Medulla oblongata (tissue), 1 donor: ENCODE results near the gene TCAIM.

Experiments used
- DNase-seq: peaks from one replicate; pipeline ENCODE4 v3.0.0-alpha.2; 2015; ENCODE audit errors: extremely low spot score

TCAIM gene

GRCh38 chr3:44338010-44338827 is at the start of gene TCAIM:
Gene TCAIM (plus strand): TSS chr3:44338766. CDS start chr3:44354783, 16,017 bp downstream.
- peak; percentile 95 for DNase-seq

DNA sequence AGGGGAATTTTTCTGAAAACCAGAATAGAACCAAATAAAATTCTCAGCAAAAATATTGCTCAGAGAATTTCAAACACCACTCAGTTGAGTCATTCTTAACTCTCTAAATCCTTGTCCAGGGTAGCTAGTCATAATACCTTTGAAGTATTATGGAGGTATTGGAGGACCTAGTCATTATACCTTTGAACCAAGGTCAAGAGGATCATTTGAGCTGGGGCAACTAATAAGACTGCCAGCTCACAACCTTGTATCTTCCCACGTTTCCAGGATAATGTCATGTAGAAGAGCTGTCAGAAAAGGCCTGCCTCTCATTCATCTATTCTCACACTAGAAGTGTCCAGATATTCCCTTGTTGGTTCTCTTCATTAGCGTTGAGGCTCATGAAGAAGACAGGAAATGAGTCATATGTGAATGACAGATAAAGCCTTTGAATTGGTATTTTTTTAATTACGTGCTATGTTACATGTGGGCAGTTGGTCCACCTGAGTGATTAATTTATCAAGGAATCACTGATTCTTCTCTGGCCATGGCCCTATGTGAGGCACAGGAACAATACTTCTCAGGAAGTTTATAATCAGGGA is 48.6 kb upstream of the TCAIM start:
- DNase-seq: no peak

- DNase-seq: no peak
Observed at GRCh38 chr3:44292276-44292675, 46.3 kb upstream of the TCAIM start.

- DNase-seq: no peak
Observed at GRCh38 chr3:44292947-44293346, 45.6 kb upstream of the TCAIM start.

DNA sequence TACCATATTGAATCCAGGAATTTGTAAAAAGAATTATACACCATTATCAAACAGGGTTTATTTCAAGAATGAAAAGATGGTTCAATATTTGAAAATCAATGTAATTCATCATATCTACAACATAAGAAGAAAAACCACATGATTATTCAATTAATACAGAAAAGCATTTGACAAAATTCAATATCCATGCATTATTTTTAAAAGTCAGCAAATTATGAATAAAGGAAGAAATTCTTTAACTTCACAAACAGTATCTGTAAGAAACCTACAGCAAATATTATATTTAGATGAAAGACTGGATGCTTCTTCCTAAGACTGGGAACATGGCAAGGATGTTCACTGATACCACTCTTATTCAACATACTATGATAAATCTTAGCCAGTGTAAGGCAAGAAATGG is 41.3 kb upstream of the TCAIM start:
- DNase-seq: no peak

DNA sequence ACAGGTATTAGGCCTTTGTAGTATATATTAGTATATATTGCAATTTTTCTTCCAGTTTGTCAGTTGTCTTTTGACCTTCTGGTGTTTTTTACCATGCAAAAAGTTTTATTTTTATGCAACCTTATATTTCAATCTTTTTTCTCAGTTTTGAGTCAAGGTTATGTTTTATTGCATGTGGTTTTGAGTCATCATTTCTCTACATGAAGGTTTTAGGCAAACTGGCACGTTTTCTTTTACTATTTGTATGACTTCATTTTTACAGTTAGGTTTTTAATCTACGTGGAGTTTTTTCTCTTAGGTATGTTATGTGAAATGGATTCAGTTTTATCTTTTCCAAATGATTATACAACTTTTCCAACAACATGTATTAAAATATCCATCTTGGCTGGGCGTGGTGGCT is 36.8 kb upstream of the TCAIM start:
- DNase-seq: no peak

GRCh38 chr3:44309500-44309899 is 29.1 kb upstream of the TCAIM start:
- DNase-seq: no peak

DNA sequence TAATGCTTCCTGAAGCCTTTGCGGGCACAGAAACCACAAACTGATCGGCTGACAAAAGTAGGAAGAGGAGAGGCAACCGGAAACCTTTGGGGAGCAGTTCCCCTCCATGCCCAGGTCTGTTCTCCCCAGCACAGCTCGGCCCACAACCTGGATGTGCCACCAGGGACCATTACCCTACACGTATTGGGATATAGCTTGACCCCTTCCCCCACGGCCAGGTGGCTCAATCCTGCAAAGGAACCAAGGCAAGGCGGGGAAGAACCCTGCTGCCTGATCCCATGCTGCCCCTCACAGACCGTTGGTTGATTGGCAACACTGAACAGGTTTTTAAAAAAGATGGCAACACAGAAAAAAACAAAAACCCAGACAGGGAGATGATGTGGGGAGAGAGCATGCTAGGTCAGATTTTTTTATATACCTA is 19.7 kb upstream of the TCAIM start:
- DNase-seq: no peak

DNA sequence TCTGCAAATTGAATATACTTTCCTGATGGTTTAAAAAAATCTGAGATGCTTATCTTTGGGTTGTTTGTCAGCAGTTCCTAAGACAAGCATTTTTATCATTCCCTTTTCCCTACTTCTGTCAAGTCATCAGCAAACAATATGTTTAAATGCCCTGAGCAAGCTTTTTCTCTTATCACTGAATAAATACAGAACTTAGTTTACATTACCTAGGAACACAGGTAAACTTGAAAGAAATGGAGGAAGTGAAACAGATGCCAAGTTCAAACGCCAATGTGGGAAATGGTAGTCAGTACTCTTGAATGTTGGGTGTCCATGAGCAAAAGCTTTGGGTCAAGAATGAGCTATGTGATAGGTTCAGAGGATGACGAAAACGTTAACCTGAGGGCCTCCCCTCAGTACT is 17.2 kb upstream of the TCAIM start:
- DNase-seq: no peak

DNA sequence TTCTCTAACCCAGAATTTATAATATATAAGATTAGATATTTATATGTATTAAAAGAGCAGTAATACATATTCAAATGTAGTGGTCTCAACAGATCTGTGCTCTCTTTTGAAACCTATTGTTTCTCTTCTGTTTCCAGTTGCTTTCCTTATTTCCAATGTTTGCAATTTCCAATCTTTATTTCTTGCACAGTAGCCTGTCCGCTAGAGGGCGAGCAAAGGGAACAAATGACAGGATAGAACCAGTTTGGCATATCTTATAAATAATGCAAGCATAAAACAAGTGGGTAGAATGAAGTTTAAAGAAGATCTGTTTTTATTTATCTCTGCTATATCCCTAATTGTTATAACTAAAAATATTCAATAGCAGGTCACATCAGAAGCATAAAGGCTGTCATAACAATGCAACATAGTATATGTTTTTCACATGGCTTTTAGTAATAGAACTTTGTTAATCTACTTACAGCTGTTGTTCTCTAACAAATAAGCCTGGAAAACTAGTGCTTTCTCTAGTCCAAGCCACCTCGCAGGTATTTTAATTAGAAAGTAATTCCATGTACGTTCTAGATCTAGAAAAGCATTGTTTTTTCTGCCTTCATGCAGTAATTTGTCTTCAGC is 15.1 kb upstream of the TCAIM start:
- DNase-seq: peak; percentile 84

DNA sequence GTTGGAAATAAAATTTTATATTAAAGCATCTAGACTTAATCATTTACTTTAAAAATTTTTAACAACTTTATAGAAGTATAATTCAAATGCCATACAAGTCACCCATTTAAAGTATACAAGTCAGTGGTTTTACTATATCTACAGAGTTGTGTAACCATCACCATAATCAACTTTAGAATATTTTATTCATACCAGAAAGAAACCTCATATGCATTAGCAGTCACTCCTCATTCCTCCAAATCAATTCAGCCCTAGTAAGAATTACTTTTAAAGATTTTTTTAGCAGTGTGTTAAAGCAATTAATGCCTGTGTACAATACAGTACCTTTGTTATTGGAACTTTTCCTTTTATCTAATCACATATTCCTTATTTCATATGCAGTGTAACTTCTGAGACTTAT is 14.0 kb upstream of the TCAIM start:
- no peak for DNase-seq

GRCh38 chr3:44326019-44326418 is 12.5 kb upstream of the TCAIM start:
- DNase-seq: no peak

DNA sequence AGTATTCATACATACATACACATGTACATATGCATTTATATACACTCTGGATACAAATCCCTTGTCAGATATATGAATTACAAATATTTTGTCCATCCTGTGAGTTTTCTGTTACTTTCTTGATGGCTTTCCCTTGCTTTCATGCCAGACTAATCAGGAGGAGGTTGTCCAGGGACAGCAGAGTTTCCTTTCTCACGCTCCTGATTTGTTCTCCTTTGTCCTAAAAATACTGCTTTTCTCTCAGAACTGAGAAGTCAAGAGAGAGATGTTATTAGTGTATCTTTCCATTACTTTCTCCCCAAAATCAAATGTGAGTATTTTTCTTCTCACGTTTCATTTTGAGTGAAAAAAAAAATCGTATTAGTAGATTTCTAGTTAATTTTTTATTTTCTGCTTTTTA is 12.1 kb upstream of the TCAIM start:
- no peak for DNase-seq

DNA sequence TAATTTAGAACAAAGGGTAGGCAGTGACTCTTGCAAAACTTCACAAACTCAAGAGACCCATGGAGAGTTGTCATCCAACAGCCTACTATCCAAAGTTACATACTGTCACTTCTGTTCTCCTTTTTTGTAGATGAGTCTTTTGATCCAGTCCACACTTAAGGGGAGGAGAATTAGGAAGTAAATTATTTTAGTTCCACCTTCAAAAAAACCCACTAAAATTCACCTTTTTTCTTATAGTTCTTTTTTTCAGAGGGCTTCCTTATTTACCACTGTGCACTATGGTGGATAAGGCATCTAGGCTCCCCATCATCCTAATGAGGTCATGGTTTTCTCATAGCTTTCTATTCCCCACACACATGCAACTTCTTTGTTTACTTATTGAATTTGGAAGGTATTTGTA is 8.6 kb upstream of the TCAIM start:
- no peak for DNase-seq

- DNase-seq: no peak
Observed at GRCh38 chr3:44330444-44330843, 8.1 kb upstream of the TCAIM start.

GRCh38 chr3:44334326-44334725 is 4.2 kb upstream of the TCAIM start:
- DNase-seq: no peak

DNA sequence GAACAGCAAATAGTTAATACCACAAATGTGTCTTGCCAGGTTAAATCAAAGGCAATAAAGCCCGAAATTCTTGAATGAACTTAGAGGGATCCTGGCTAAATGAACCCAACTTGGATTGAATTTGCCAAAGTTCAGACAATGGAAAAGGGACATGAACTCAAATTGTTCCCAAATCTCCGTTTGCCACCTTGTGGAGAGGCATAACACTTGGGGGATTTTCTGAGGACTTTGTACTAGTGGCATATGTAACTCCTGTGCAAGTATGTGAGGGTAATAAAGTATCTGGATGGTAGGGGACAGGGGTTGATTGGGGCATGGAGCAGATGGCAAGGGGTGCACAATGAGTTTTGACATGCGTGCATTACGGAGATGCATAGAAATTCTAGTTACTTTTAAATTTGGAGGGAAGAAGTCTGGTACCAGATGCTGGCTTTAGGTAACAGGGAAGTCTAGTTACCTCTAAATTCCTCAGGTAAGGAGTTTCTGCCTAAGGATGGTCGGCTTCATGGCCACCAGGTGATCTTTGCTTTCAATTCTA is 1.2 kb upstream of the TCAIM start:
- DNase-seq: peak; percentile 40

DNA sequence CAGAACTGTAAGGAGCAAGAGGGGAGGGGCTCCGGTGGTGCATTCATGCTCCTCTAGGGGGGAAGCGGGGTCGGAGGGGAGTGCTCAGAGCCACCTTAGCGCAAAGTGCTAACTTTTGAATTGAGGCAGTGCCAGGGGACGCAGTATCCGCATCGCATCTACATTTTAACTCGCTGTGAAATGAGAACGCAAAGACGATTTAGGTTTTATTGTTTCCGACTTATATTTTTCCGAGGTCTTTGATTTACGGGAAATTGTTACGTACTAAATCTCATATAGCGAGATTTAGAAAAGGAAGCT is 212 bp downstream of the TCAIM start:
- no peak for DNase-seq

DNA sequence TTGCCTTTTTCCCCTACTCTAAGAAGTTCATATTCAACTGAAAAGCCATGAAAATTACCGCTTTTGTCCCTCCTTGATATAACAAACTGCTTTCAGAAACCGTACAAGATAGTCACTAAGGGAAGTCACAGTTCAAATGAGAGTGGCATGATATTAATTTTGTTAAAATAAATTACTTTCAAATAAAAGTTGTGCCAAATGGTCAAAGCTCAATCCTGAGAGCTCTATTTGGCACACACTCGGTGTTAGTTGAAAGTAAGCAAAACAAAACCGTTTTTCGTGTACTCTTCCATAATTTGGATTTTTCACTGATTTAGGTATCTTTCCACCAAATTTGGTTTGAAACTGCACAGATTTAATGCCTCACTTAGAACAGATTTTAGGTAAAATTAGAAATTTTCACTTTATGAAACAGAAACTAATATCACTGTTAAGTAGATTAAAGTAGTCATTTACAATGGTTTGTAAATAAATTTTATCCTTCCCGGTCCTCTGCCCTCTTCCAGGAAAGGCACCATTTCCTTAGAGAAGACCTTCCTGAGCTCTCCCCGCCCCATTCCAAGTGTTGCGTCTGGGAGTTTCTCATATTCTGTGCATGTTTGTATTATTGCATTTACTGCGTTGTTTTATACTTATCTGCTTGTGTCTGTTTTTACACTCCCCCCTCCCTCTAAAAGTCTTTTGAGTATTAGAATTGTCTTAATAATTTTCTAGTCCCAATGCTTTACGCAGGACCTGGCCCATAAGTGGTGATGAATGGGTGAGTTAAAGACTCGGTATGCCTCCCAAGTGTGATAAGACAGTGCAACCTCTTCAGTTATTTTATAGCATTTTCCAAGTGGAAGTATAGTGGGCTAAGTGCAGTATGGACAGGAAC is 853 bp downstream of the TCAIM start:
- peak; percentile 20 for DNase-seq

GRCh38 chr3:44340058-44340395 is 1.5 kb downstream of the TCAIM start:
- no peak for DNase-seq

GRCh38 chr3:44342176-44342790 is 3.7 kb downstream of the TCAIM start:
- DNase-seq: no peak

- DNase-seq: no peak
Observed at GRCh38 chr3:44343421-44343820, 4.9 kb downstream of the TCAIM start.
